Upper lobe of left lung (tissue), 6 donors: ENCODE data around the gene RERE. TPM values are rescaled to one million over a fixed set of nuclear protein-coding genes. Genes with fewer than 3 reads are reported as not detected.

ENCODE experiments used
- ATAC-seq, 2 donors: fragments of 200-7000 bp; cut with Tn5 transposase; one replicate each; pipeline ENCODE4 v1.9.1; 2022; ENCODE audit warnings: mild to moderate bottlenecking in 2 of 2, moderate library complexity in 2 of 2; ENCODE audit not compliant: low FRiP score in 2 of 2
- DNase-seq, 2 donors: peaks; one replicate each; pipeline ENCODE4 v3.0.0-alpha.2; 2019 to 2020
- H3K27ac ChIP-seq, 4 donors: fragments of 200-600 bp; sonication (generic); one replicate each; pipeline ENCODE4 v1.5.1; 2016 to 2019
- H3K27me3 ChIP-seq, 4 donors: fragments of 200-600 bp; sonication (generic); one replicate each; pipeline ENCODE4 v1.5.1; 2017 to 2019
- H3K36me3 ChIP-seq, 4 donors: fragments of 200-600 bp; sonication (generic); one replicate each; pipeline ENCODE4 v1.5.1; 2016 to 2019
- H3K4me1 ChIP-seq, 4 donors: fragments of 200-600 bp; sonication (generic); one replicate each; pipeline ENCODE4 v1.5.1; 2018 to 2019
- H3K4me3 ChIP-seq, 4 donors: fragments of 200-600 bp; sonication (generic); one replicate each; pipeline ENCODE4 v1.5.1; 2017 to 2019; ENCODE audit warnings: mild to moderate bottlenecking in 2 of 4, moderate library complexity in 1 of 4
- H3K9me3 ChIP-seq, 4 donors: fragments of 200-600 bp; sonication (generic); one replicate each; pipeline ENCODE4 v1.5.1; 2018 to 2019
- CTCF ChIP-seq, 6 experiments: fragments of 450-650 bp in 4 of 6; fragments of 200-600 bp in 2 of 6; sonication (generic) in 2 of 6; IDR thresholded peaks; one replicate each; pipeline ENCODE4 v1.5.1; 2016 to 2019; ENCODE audit warnings: antibody characterized with exemption in 6 of 6
- EP300 ChIP-seq, 4 donors: sonication (generic); formaldehyde crosslinking; IDR thresholded peaks; one replicate each; pipeline ENCODE4 v1.5.1; 2017; ENCODE audit warnings: antibody characterized with exemption in 4 of 4, control low read depth in 2 of 4
- POLR2A ChIP-seq, 4 donors: fragments of 450-650 bp; IDR thresholded peaks; one replicate each; pipeline ENCODE4 v1.5.1; 2016 to 2017; ENCODE audit warnings: antibody characterized with exemption in 4 of 4, mild to moderate bottlenecking in 2 of 4
- POLR2AphosphoS5 ChIP-seq, 2 donors: sonication (generic); formaldehyde crosslinking; IDR thresholded peaks; one replicate each; pipeline ENCODE4 v1.5.1; 2017; ENCODE audit warnings: antibody characterized with exemption in 2 of 2
- WGBS, 2 donors: methylation state at CpG; one replicate each; pipeline ENCODE4 v1.1.5; 2017 to 2018; 5-methylcytosine and 5-hydroxymethylcytosine counted together
- total RNA-seq, 6 donors: library from RNA; depleted of rRNA in 4 of 6; stranded (reverse); fragments of >200 nt in 4 of 6; gene quantifications; one replicate each; pipeline versions ENCODE4 v1.1.0 to v1.2.1, GENCODE V29; 2016 to 2021
- donor health status: DM: no; HTN: no; CAD: no; lungs with moderate emphysema.
- donor health status: DM: no; HTN: yes; CAD: no; lungs with severe emphysema.

The RERE gene
- total RNA-seq, 6 donors from 2014 or later = 75.5 to 222 (median 104) TPM

GRCh38 chr1:8641377-8641997 is 176.0 kb downstream of the RERE start:
- WGBS, 2 donors = 66 to 77% methylated on average over 3 of the region's 3 CpGs

GRCh38 chr1:8640950-8641349 is 176.5 kb downstream of the RERE start:
- ATAC-seq = no peak
- Histone ChIP-seq H3K4me1 (peaks cover 0 to 9% (median 3%) of the 10 kb centered on the region in 4 donors), H3K27me3 (no peaks in the 10 kb centered on the region), H3K4me3 (no peak overlapping the region), H3K36me3 (no peaks in the 10 kb centered on the region), H3K27ac (no peak overlapping the region), H3K9me3 (no peaks in the 10 kb centered on the region)
- TF ChIP-seq EP300 (IDR thresholded peaks at IDR 0.05) (no peak), CTCF (IDR thresholded peaks at IDR 0.05) (no peak), POLR2AphosphoS5 (IDR thresholded peaks at IDR 0.05) (no peak), POLR2A (IDR thresholded peaks at IDR 0.05) (no peak)
- DNase-seq = no peak
- 45 to 58% methylated on average over 1 of the region's 1 CpG for WGBS, 2 donors

More at GRCh38 chr1:8641377-8641997, 176.0 kb downstream of the RERE start:
- Histone ChIP-seq H3K27me3 (no peaks in the 10 kb centered on the region), H3K9me3 (no peaks in the 10 kb centered on the region), H3K4me3 (no peak overlapping the region), H3K36me3 (no peaks in the 10 kb centered on the region), H3K4me1 (peaks cover 0 to 14% (median 6%) of the 10 kb centered on the region in 4 donors), H3K27ac (no peak overlapping the region)
- DNase-seq = no peak
- ATAC-seq = no peak
- no peak for TF ChIP-seq POLR2A (IDR thresholded peaks at IDR 0.05)
- no peak for TF ChIP-seq EP300 (IDR thresholded peaks at IDR 0.05)
- TF ChIP-seq CTCF (IDR thresholded peaks at IDR 0.05) = no peak
- no peak for TF ChIP-seq POLR2AphosphoS5 (IDR thresholded peaks at IDR 0.05)

- DNase-seq (no peak), ATAC-seq (no peak)
- Histone ChIP-seq H3K4me1 (peaks cover 0 to 9% (median 3%) of the 10 kb centered on the region in 4 donors), H3K9me3 (no peaks in the 10 kb centered on the region), H3K27me3 (no peaks in the 10 kb centered on the region), H3K4me3 (no peak overlapping the region), H3K27ac (no peak overlapping the region), H3K36me3 (no peaks in the 10 kb centered on the region)
- WGBS, 2 donors = 92 to 95% methylated on average over 5 of the region's 5 CpGs
- TF ChIP-seq EP300 (IDR thresholded peaks at IDR 0.05) = no peak
- no peak for TF ChIP-seq POLR2AphosphoS5 (IDR thresholded peaks at IDR 0.05)
- no peak for TF ChIP-seq POLR2A (IDR thresholded peaks at IDR 0.05)
- no peak for TF ChIP-seq CTCF (IDR thresholded peaks at IDR 0.05)
These were observed 178.3 kb downstream of the RERE start for GRCh38 chr1:8639148-8639547.

- DNase-seq (no peak), ATAC-seq (no peak)
- H3K36me3 ChIP-seq = no peaks in the 10 kb centered on the region
- no peak overlapping the region for H3K27ac ChIP-seq
- H3K9me3 ChIP-seq = no peaks in the 10 kb centered on the region
- H3K4me1 ChIP-seq = peaks cover 4 to 17% (median 16%) of the 10 kb centered on the region in 4 donors
- H3K27me3 ChIP-seq = no peaks in the 10 kb centered on the region
- 79 to 96% methylated on average over 5 of the region's 5 CpGs for WGBS, 2 donors
- no peak overlapping the region for H3K4me3 ChIP-seq
- no peak for TF ChIP-seq EP300 (IDR thresholded peaks at IDR 0.05)
- TF ChIP-seq CTCF (IDR thresholded peaks at IDR 0.05) = no peak
- no peak for TF ChIP-seq POLR2A (IDR thresholded peaks at IDR 0.05)
- no peak for TF ChIP-seq POLR2AphosphoS5 (IDR thresholded peaks at IDR 0.05)
These were observed 183.5 kb downstream of the RERE start for GRCh38 chr1:8633741-8634501.
